ENCODE data around the gene RBKS. TPM values are rescaled to one million over a fixed set of nuclear protein-coding genes. Genes with fewer than 3 reads are reported as not detected.

The RBKS gene
- total and polyA plus RNA-seq, 2 of the 8 experiments (the other 6 are each of a cell fraction or from before 2014, with no cell fraction given): 1.1 to 1.5 TPM

GRCh38 chr2:27931361-27931950 is 41.3 kb upstream of the RBKS start:
- Histone ChIP-seq H3K14ac (ENCODE audit: insufficient read length) (no peak overlapping the region), H4K8ac (ENCODE audit: extremely low read depth, insufficient read depth, low read length) (no peak overlapping the region), H4K5ac (ENCODE audit: insufficient read length, low read depth, low read length) (no peak overlapping the region), H2BK15ac (ENCODE audit: low read length) (no peak overlapping the region), H2BK120ac (replicated peaks; ENCODE audit: low read depth, low read length) (no peak overlapping the region), H2BK20ac (ENCODE audit: low read length) (no peak overlapping the region), H3K56ac (replicated peaks; ENCODE audit: insufficient read length, low read depth, low read length) (no peak overlapping the region), H3K27me3 (replicated peaks in 1 of 4; ENCODE audit: control insufficient read depth in 3 of 4, extremely low read depth in 1 of 4, insufficient read depth in 3 of 4, low read length in 3 of 4) (no peaks in the 10 kb centered on the region), H3K4me2 (ENCODE audit: insufficient read depth in 1 of 2, low read depth in 2 of 2, low read length in 2 of 2) (no peak overlapping the region), H2BK12ac (ENCODE audit: low read depth, low read length) (no peak overlapping the region), H2AFZ (ENCODE audit: low read length) (no peak overlapping the region), H3K79me2 (ENCODE audit: control insufficient read depth in 1 of 2, insufficient read depth in 2 of 2, low read length in 2 of 2) (no peaks in the 10 kb centered on the region), H2BK5ac (ENCODE audit: low read depth, low read length) (no peak overlapping the region), H3K4me1 (replicated peaks in 1 of 4; ENCODE audit: control insufficient read depth in 3 of 4, insufficient read depth in 4 of 4, low read length in 3 of 4) (no peaks in the 10 kb centered on the region), H2AK5ac (ENCODE audit: low read depth, low read length) (no peak overlapping the region), H3K9me3 (ENCODE audit: insufficient read depth in 2 of 2, low read depth in 1 of 2, low read length in 1 of 2) (no peaks in the 10 kb centered on the region), H3K4ac (replicated peaks; ENCODE audit: insufficient read length, low read depth, low read length) (no peak overlapping the region), H3K9ac (replicated peaks in 1 of 4; ENCODE audit: extremely low read depth in 1 of 4, low read depth in 3 of 4, low read length in 3 of 4) (no peak overlapping the region), H3K18ac (ENCODE audit: extremely low read depth, low read length) (no peak overlapping the region), H3K4me3 (ENCODE audit: extremely low read depth in 1 of 4, insufficient read depth in 2 of 4, low read depth in 3 of 4, low read length in 4 of 4) (no peak overlapping the region), H3K36me3 (ENCODE audit: control insufficient read depth in 2 of 4, insufficient read depth in 4 of 4, low read length in 3 of 4) (no peaks in the 10 kb centered on the region), H4K91ac (replicated peaks; ENCODE audit: insufficient read length, low read length) (no peak overlapping the region), H3K79me1 (ENCODE audit: low read depth, low read length) (no peaks in the 10 kb centered on the region), H3K27ac (ENCODE audit: low read depth, low read length) (no peak overlapping the region), H3K23me2 (ENCODE audit: low read depth, low read length) (no peaks in the 10 kb centered on the region), H3K23ac (ENCODE audit: insufficient read length) (no peak overlapping the region), H4K20me1 (replicated peaks in 1 of 2; ENCODE audit: control insufficient read depth in 1 of 2, insufficient read depth in 2 of 2, low read length in 2 of 2) (peaks cover 0 to 2% of the 10 kb centered on the region in 2 experiments)
- ChIA-PET POLR2A (ENCODE audit: partially characterized antibody) (no interaction called here), CTCF (ENCODE audit: partially characterized antibody) (interaction anchor here (1.5 kb wide), 1 partner anchor 8 kb away, joined by 3 read pairs; no protein-coding TSS in a partner anchor)
- 92% methylated on average over 4 of the region's 4 CpGs; no CpG with 5 or more reads in 1 of the 2 experiments for WGBS, 2 experiments (ENCODE audit: extremely low coverage in 1 of 2, insufficient coverage in 1 of 2, insufficient read length in 1 of 2, insufficient replicate concordance in 2 of 2, low coverage in 1 of 2, low lambda C conversion rate in 2 of 2, missing lambda C conversion rate in 1 of 2)
- no peak for TF ChIP-seq EZH2 (IDR thresholded peaks at IDR 0.05; ENCODE audit: low read depth, low read length, severe bottlenecking)
- no peak for TF ChIP-seq GTF2F1 (IDR thresholded peaks at IDR 0.05; ENCODE audit: borderline replicate concordance, low read depth, low read length)
- no peak for TF ChIP-seq TAF7 (optimal IDR thresholded peaks at IDR 0.05; ENCODE audit: borderline replicate concordance, low read depth, low read length)
- no peak for TF ChIP-seq BRCA1 (IDR thresholded peaks at IDR 0.05; ENCODE audit: low read depth, low read length)
- DNase-seq (ENCODE audit: low read depth in 1 of 2, low spot score in 2 of 2) (no peak), FAIRE-seq (no peak)

All from H1 (cell line).